Panc1 (cell line): ENCODE measurements around the gene SHISA4. TPM values are rescaled to one million over a fixed set of nuclear protein-coding genes. Genes with fewer than 3 reads are reported as not detected.

Experiments
- ATAC-seq: fragments of 200-7000 bp; cut with Tn5 transposase; 2 replicates; pipeline ENCODE4 v1.9.1; 2020; ENCODE audit warnings: mild to moderate bottlenecking, moderate library complexity
- BruUV-seq: library from RNA; stranded (reverse); fragments of 400-500 nt; replicated peaks from 2 replicates; lab custom pipeline; 2021; lab: Mats Ljungman, UMichigan
- CTCF ChIA-PET: fragments of 300-600 bp; sonication (Branson Sonifier 250); formaldehyde crosslinking; loops from one replicate; lab custom pipeline; 2022; ENCODE audit warnings: antibody characterized with exemption; lab: Charles Lee
- POLR2A ChIA-PET: fragments of 300-600 bp; sonication (Branson Sonifier 250); formaldehyde crosslinking; loops from one replicate; lab custom pipeline; 2022; ENCODE audit warnings: antibody characterized with exemption; lab: Charles Lee
- DNase-seq: peaks from one replicate; pipeline ENCODE4 v3.0.0-alpha.2; 2010; ENCODE audit warnings: low read depth, low spot score
- H3K27ac ChIP-seq: 2 replicates; pipeline ENCODE4 v1.5.1; 2011; ENCODE audit warnings: mild to moderate bottlenecking, low read length, inconsistent platforms
- H3K27me3 ChIP-seq: fragments of 200-500 bp; sonication (Bioruptor generic); 2 replicates; pipeline ENCODE4 v1.6.0; 2014; ENCODE audit warnings: low read length, inconsistent platforms; ENCODE audit not compliant: control insufficient read depth, insufficient read depth
- H3K36me3 ChIP-seq: fragments of 200-500 bp; sonication (Bioruptor generic); 2 replicates; pipeline ENCODE4 v1.5.1; 2014; ENCODE audit warnings: inconsistent platforms, mild to moderate bottlenecking, low read length, moderate library complexity; ENCODE audit not compliant: control insufficient read depth, insufficient read depth
- H3K4me1 ChIP-seq: 2 replicates; pipeline ENCODE4 v1.5.1; 2011; ENCODE audit warnings: inconsistent platforms, mild to moderate bottlenecking, low read length, moderate library complexity; ENCODE audit not compliant: control insufficient read depth, insufficient read depth
- H3K4me3 ChIP-seq, 2 experiments: 2 replicates each; pipeline ENCODE4 v1.5.1; 2011 to 2012; ENCODE audit warnings: low read depth in 2 of 2, low read length in 2 of 2, mild to moderate bottlenecking in 2 of 2, inconsistent platforms in 1 of 2, moderate library complexity in 1 of 2
- H3K9me3 ChIP-seq: fragments of 200-500 bp; sonication (Bioruptor generic); 2 replicates; pipeline ENCODE4 v1.5.1; 2014; ENCODE audit warnings: low read depth, mild to moderate bottlenecking, inconsistent platforms, low read length, moderate library complexity; ENCODE audit not compliant: control insufficient read depth, insufficient read depth
- POLR2AphosphoS5 ChIP-seq: IDR thresholded peaks from 2 replicates; pipeline ENCODE4 v1.6.1; 2012; ENCODE audit warnings: mild to moderate bottlenecking, low read depth, low read length, moderate library complexity
- REST ChIP-seq, 2 experiments: IDR thresholded peaks; 2 replicates each; pipeline ENCODE4 v1.6.1; 2011 to 2012; ENCODE audit warnings: low read depth in 2 of 2, control low read depth in 1 of 2, low read length in 1 of 2, mild to moderate bottlenecking in 1 of 2, moderate library complexity in 1 of 2; ENCODE audit not compliant: insufficient read depth in 1 of 2
- SIN3A ChIP-seq: IDR thresholded peaks from 2 replicates; pipeline ENCODE4 v1.6.1; 2012; ENCODE audit warnings: low read depth, mild to moderate bottlenecking, low read length, moderate library complexity, borderline replicate concordance; ENCODE audit not compliant: insufficient read depth
- TCF7L2 ChIP-seq: IDR thresholded peaks from 2 replicates; pipeline ENCODE4 v1.6.1; 2011; ENCODE audit warnings: mild to moderate bottlenecking, low read depth, low read length, inconsistent platforms
- in situ Hi-C: cut with HindIII; loops from 2 replicates; pipeline ENCODE4 v1.10.0; 2016; ENCODE audit warnings: low sequenced_read_pairs, low pct_unique_long_range_greater_than_20kb
- intact Hi-C: fragments of 100-400 bp; cut with micrococcal nuclease; formaldehyde crosslinking; loops from one replicate; pipeline ENCODE4 v1.10.0; 2022; ENCODE audit not compliant: unreplicated experiment
- total RNA-seq: library from RNA; stranded (reverse); gene quantifications from one replicate; pipeline ENCODE4 v1.2.1, GENCODE V29; 2021; ENCODE audit not compliant: unreplicated experiment
- TF ChIP-seq, protein P1 (sequence below): fragments of 450-650 bp; IDR thresholded peaks from 2 replicates; pipeline ENCODE4 v1.5.1; 2017; ENCODE audit warnings: mild to moderate bottlenecking

The SHISA4 gene
- total RNA-seq, 1 experiment from 2014 or later: 38.2 TPM

GRCh38 chr1:201894343-201895119 is 5.8 kb downstream of the SHISA4 start:
- Histone ChIP-seq H3K36me3 (no peaks in the 10 kb centered on the region), H3K27ac (no peak overlapping the region), H3K4me1 (peaks cover 4% of the 10 kb centered on the region; the same call in 1 of the 2 replicates), H3K4me3 (no peak overlapping the region), H3K9me3 (no peaks in the 10 kb centered on the region), H3K27me3 (no peaks in the 10 kb centered on the region)
- TF ChIP-seq, protein P1, sequence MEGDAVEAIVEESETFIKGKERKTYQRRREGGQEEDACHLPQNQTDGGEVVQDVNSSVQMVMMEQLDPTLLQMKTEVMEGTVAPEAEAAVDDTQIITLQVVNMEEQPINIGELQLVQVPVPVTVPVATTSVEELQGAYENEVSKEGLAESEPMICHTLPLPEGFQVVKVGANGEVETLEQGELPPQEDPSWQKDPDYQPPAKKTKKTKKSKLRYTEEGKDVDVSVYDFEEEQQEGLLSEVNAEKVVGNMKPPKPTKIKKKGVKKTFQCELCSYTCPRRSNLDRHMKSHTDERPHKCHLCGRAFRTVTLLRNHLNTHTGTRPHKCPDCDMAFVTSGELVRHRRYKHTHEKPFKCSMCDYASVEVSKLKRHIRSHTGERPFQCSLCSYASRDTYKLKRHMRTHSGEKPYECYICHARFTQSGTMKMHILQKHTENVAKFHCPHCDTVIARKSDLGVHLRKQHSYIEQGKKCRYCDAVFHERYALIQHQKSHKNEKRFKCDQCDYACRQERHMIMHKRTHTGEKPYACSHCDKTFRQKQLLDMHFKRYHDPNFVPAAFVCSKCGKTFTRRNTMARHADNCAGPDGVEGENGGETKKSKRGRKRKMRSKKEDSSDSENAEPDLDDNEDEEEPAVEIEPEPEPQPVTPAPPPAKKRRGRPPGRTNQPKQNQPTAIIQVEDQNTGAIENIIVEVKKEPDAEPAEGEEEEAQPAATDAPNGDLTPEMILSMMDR: no peak
- no peak for TF ChIP-seq TCF7L2
- no peak for TF ChIP-seq SIN3A
- TF ChIP-seq POLR2AphosphoS5: no peak
- no peak for TF ChIP-seq REST (IDR thresholded peaks at IDR 0.05; ENCODE audit: insufficient read depth in 1 of 2, low read depth in 2 of 2, low read length in 1 of 2)
- ChIA-PET CTCF (interaction anchor here (0.6 to 3.5 kb wide), 5 partner anchors 11 to 437 kb away, joined by 4 to 38 read pairs (median 6); no protein-coding TSS in a partner anchor), POLR2A (interaction anchor here (0.6 kb wide), 3 partner anchors 40 to 90 kb away, joined by 3 read pairs; no protein-coding TSS in a partner anchor)
- no peak for ATAC-seq
- BruUV-seq: no TSS peak
- in situ Hi-C loops (no loop called here), intact Hi-C loops (loop anchor here (5.0 kb wide), 1 partner anchor 228 kb away; the partner anchor contains the start of gene GPR37L1)
- DNase-seq: no peak

GRCh38 chr1:201895120-201895665 is 6.5 kb downstream of the SHISA4 start:
- POLR2A ChIA-PET: interaction anchor here (0.5 to 0.6 kb wide), 3 partner anchors 41 to 89 kb away, joined by 3 read pairs; no protein-coding TSS in a partner anchor
- Histone ChIP-seq H3K4me3 (no peak overlapping the region), H3K27ac (no peak overlapping the region), H3K9me3 (no peaks in the 10 kb centered on the region), H3K27me3 (no peaks in the 10 kb centered on the region), H3K4me1 (0 out of 2 replicates have a peak, but pooled peaks cover 3% of the 10 kb centered on the region), H3K36me3 (no peaks in the 10 kb centered on the region)
- intact Hi-C loops (loop anchor here (5.0 kb wide), 1 partner anchor 227 kb away; the partner anchor contains the start of gene GPR37L1), in situ Hi-C loops (no loop called here)
- TF ChIP-seq, protein P1: no peak
- TF ChIP-seq TCF7L2 (no peak), POLR2AphosphoS5 (no peak), REST (IDR thresholded peaks at IDR 0.05; ENCODE audit: insufficient read depth in 1 of 2, low read depth in 2 of 2, low read length in 1 of 2) (no peak), SIN3A (no peak)
- DNase-seq (no peak), ATAC-seq (no peak; the same call in 1 of the 2 replicates)
- CTCF ChIA-PET: interaction anchor here (0.6 to 3.5 kb wide), 7 partner anchors 12 to 438 kb away, joined by 3 to 38 read pairs (median 6); no protein-coding TSS in a partner anchor
- no TSS peak for BruUV-seq
